Measurements from ENCODE around the gene PPBP. TPM values are rescaled to one million over a fixed set of nuclear protein-coding genes. Genes with fewer than 3 reads are reported as not detected.

PPBP gene
- total RNA-seq, 1 donor from 2014 or later: not detected

GRCh38 chr4:74028504-74028903 lies 40.5 kb upstream of the PPBP start:
- DNase-seq (ENCODE audit: low read depth): no peak
- H3K4me3 ChIP-seq (ENCODE audit: low read depth, low read length): no peak overlapping the region
- TF ChIP-seq CTCF (conservative IDR thresholded peaks at IDR 0.05; ENCODE audit: low read depth, low read length): no peak

GRCh38 chr4:74023709-74024108 lies 35.7 kb upstream of the PPBP start:
- no peak overlapping the region for H3K4me3 ChIP-seq (ENCODE audit: low read depth, low read length)
- TF ChIP-seq CTCF (conservative IDR thresholded peaks at IDR 0.05; ENCODE audit: low read depth, low read length): no peak
- no peak for DNase-seq (ENCODE audit: low read depth)

GRCh38 chr4:74021601-74022000 lies 33.6 kb upstream of the PPBP start:
- H3K4me3 ChIP-seq (ENCODE audit: low read depth, low read length): no peak overlapping the region

GRCh38 chr4:74018771-74019170 lies 30.8 kb upstream of the PPBP start:
- no peak for TF ChIP-seq CTCF (conservative IDR thresholded peaks at IDR 0.05; ENCODE audit: low read depth, low read length)
- no peak overlapping the region for H3K4me3 ChIP-seq (ENCODE audit: low read depth, low read length)
- no peak for DNase-seq (ENCODE audit: low read depth)

More at GRCh38 chr4:74021601-74022000, 33.6 kb upstream of the PPBP start:
- TF ChIP-seq CTCF (conservative IDR thresholded peaks at IDR 0.05; ENCODE audit: low read depth, low read length): no peak
- DNase-seq (ENCODE audit: low read depth): no peak

DNA sequence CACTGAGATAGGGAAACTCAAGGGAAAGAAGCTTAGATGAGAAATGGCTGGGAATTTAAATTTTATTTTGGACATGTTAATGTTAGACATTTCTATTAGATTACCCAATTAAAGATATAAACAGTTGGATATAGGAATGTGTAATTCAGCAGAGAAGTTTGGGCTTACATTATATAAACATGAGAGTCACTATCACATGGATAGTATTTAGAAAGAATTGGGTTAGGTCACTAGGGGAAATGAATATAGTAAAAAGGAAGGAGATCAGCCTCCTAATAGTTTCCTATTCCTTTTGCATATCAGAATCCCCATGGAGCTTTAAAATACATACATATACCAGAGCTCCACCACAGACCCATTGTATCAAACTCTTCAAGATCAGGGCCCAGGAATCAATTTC lies 30.1 kb upstream of the PPBP start:
- no peak overlapping the region for H3K4me3 ChIP-seq (ENCODE audit: low read depth, low read length)
- no peak for DNase-seq (ENCODE audit: low read depth)
- TF ChIP-seq CTCF (conservative IDR thresholded peaks at IDR 0.05; ENCODE audit: low read depth, low read length): no peak

DNA sequence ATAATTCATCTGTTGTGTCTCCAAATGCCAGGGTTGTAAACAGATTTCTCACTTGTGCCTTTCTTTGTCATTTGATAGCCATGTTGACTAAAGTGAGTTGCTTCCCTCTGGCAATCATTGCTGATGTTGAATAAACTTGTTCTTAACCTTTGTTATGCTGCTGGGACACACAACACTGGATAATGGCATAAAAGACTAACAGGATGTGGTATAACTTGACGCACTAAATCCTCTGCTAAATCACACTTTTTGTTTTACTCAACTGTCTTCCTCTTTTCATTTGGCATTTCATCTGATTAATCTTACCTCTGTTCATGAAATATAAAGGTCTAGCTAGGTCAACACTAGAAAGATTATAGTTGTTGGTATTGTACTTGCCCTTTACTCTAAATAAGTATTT lies 28.1 kb upstream of the PPBP start:
- TF ChIP-seq CTCF (conservative IDR thresholded peaks at IDR 0.05; ENCODE audit: low read depth, low read length): no peak
- H3K4me3 ChIP-seq (ENCODE audit: low read depth, low read length): no peak overlapping the region
- no peak for DNase-seq (ENCODE audit: low read depth)

GRCh38 chr4:74015126-74015780 lies 27.3 kb upstream of the PPBP start:
- no peak for TF ChIP-seq CTCF (conservative IDR thresholded peaks at IDR 0.05; ENCODE audit: low read depth, low read length)
- no peak overlapping the region for H3K4me3 ChIP-seq (ENCODE audit: low read depth, low read length)
- no peak for DNase-seq (ENCODE audit: low read depth)
